Testis (tissue), 3 donors: ENCODE data around the gene NFIA. TPM values are rescaled to one million over a fixed set of nuclear protein-coding genes. Genes with fewer than 3 reads are reported as not detected.

ENCODE experiments used
- DNase-seq: peaks from one replicate; pipeline ENCODE4 v3.0.0-alpha.2; 2019
- H3K27ac ChIP-seq, 2 donors: fragments of 200-600 bp; sonication (generic); one replicate each; pipeline ENCODE4 v1.5.1; 2019
- H3K27me3 ChIP-seq: fragments of 200-600 bp; sonication (generic); one replicate; pipeline ENCODE4 v1.5.1; 2019
- H3K36me3 ChIP-seq: fragments of 200-600 bp; sonication (generic); one replicate; pipeline ENCODE4 v1.5.1; 2017; ENCODE audit warnings: low read depth; ENCODE audit errors: missing control alignments
- H3K4me1 ChIP-seq: fragments of 200-600 bp; sonication (generic); one replicate; pipeline ENCODE4 v1.5.1; 2019
- H3K4me3 ChIP-seq, 2 donors: fragments of 200-600 bp; sonication (generic); one replicate each; pipeline ENCODE4 v1.5.1; 2017 to 2019
- H3K9me3 ChIP-seq: fragments of 200-600 bp; sonication (generic); one replicate; pipeline ENCODE4 v1.5.1; 2017
- POLR2A ChIP-seq: fragments of 450-650 bp; IDR thresholded peaks from one replicate; pipeline ENCODE4 v1.6.1; 2017; ENCODE audit warnings: antibody characterized with exemption, mild to moderate bottlenecking, moderate library complexity
- WGBS, 2 donors: methylation state at CpG; one replicate each; pipeline ENCODE4 v1.1.5; 2018; 5-methylcytosine and 5-hydroxymethylcytosine counted together
- intact Hi-C: fragments of 100-400 bp; cut with DNase I; formaldehyde crosslinking; loops from one replicate; pipeline ENCODE4 v1.15.1; 2023; ENCODE audit warnings: low total_unique reads
- polyA plus RNA-seq: library from polyadenylated mRNA; stranded (reverse); fragments of 350-450 nt; fragmentation: Illumina TruSeq; extraction: RNeasy Lipid Tissue Mini Kit (QIAGEN cat#74804); gene quantifications from one replicate; pipeline ENCODE4 v1.2.3, GENCODE V29; 2014; ENCODE audit warnings: low read depth, low replicate concordance; ENCODE audit not compliant: insufficient read depth
- total RNA-seq, 2 donors: library from RNA; depleted of rRNA; stranded (reverse); fragments of >200 nt; gene quantifications; one replicate each; pipeline ENCODE4 v1.2.3, GENCODE V29; 2016
- TF ChIP-seq, protein P1 (sequence below), 3 experiments: fragments of 450-650 bp in 2 of 3; fragments of 200-600 bp in 1 of 3; sonication (generic) in 1 of 3; IDR thresholded peaks; one replicate each; pipeline ENCODE4 v1.5.1; 2016 to 2019; ENCODE audit warnings: antibody characterized with exemption in 3 of 3, mild to moderate bottlenecking in 2 of 3, moderate library complexity in 1 of 3

The NFIA gene
- total and polyA plus RNA-seq, 3 donors from 2014 or later: 11.6 to 78.9 (median 53.5) TPM

DNA sequence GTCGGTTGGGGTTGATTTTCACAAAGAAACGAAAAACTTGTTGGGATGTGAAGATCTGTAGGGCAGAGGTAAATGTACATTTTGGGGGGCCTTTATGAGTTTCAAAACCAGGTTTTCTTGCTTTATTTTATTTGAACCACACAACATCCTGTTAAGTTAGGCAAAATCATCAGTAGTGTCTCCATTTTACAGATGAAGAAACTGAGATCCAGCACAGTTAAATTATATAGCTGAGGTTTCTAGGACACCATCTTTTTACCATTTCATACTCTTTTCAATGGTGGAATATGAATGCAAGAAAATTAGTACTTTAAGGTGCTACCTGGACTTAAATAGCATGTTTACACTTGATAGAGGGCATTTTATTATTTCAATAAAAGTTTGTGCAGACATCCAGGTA is 187.7 kb downstream of the NFIA start:
- 92 to 100% methylated on average over 2 of the region's 2 CpGs for WGBS, 2 donors
- Histone ChIP-seq H3K27me3 (no peaks in the 10 kb centered on the region), H3K4me3 (no peak overlapping the region), H3K27ac (no peak overlapping the region), H3K4me1 (peaks cover 28% of the 10 kb centered on the region), H3K9me3 (no peaks in the 10 kb centered on the region), H3K36me3 (no peaks in the 10 kb centered on the region)
- no peak for TF ChIP-seq POLR2A
- TF ChIP-seq, protein P1, sequence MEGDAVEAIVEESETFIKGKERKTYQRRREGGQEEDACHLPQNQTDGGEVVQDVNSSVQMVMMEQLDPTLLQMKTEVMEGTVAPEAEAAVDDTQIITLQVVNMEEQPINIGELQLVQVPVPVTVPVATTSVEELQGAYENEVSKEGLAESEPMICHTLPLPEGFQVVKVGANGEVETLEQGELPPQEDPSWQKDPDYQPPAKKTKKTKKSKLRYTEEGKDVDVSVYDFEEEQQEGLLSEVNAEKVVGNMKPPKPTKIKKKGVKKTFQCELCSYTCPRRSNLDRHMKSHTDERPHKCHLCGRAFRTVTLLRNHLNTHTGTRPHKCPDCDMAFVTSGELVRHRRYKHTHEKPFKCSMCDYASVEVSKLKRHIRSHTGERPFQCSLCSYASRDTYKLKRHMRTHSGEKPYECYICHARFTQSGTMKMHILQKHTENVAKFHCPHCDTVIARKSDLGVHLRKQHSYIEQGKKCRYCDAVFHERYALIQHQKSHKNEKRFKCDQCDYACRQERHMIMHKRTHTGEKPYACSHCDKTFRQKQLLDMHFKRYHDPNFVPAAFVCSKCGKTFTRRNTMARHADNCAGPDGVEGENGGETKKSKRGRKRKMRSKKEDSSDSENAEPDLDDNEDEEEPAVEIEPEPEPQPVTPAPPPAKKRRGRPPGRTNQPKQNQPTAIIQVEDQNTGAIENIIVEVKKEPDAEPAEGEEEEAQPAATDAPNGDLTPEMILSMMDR (IDR thresholded peaks at IDR 0.05): no peak
- DNase-seq: no peak
- intact Hi-C loops: no loop called here

DNA sequence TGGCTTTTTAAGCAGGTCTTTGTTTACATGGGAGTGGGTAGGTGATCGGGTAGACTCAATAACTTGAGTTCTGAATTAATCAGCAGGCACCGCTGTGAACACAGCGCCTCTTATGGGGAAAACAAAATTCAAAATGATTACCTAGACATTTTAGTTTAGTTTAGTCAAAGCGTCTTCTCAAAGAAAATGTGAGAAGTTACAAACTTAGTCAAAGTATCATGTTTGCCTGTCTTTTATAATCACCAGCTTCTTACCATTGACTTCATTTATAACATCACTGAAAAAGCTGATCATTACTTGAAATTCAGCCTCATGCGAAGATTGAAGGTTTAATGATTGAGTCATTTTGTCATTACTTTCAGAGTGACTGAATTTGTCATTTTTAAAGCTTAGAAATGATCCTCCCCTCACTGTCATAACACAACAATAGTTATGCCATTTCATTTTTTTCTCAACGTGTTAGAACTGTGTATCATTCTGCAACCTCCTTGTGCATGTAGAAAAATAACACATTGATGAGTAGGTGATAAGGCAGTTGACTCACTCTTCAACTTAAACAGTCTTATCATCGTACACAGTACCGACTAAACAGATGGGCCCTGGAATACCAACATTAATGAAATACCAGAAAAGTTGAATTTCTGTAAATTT is 188.5 kb downstream of the NFIA start:
- Histone ChIP-seq H3K4me3 (no peak overlapping the region), H3K27ac (no peak overlapping the region), H3K4me1 (peaks cover 25% of the 10 kb centered on the region), H3K36me3 (no peaks in the 10 kb centered on the region), H3K9me3 (no peaks in the 10 kb centered on the region), H3K27me3 (no peaks in the 10 kb centered on the region)
- intact Hi-C loops: no loop called here
- TF ChIP-seq POLR2A: no peak
- TF ChIP-seq, protein P1 (IDR thresholded peaks at IDR 0.05): no peak
- no peak for DNase-seq
- WGBS, 2 donors: 68 to 69% methylated on average over 8 of the region's 8 CpGs

DNA sequence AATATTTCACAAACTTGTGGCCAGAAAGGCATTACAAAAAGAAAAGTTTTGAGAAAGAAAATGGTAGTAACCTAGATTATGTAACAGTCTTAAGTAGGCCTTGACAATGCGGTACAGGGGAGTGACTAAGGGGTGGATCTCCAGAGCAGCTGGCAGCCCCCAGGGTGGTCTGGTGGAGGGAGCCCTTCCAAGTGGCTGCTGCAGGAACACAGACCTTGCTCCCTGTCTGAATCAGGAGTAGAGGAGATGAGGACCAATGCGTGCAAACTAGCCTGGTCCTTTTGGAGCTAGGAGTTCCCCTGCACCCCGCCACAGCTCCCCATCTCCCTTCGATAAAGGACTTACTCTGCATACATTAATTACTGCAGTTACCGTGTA is 189.0 kb downstream of the NFIA start:
- H3K27ac ChIP-seq: no peak overlapping the region
- peaks cover 20% of the 10 kb centered on the region for H3K4me1 ChIP-seq
- H3K9me3 ChIP-seq: no peaks in the 10 kb centered on the region
- 67 to 68% methylated on average over 5 of the region's 5 CpGs for WGBS, 2 donors
- no peaks in the 10 kb centered on the region for H3K27me3 ChIP-seq
- DNase-seq: no peak
- TF ChIP-seq POLR2A: no peak
- TF ChIP-seq, protein P1 (IDR thresholded peaks at IDR 0.05): no peak
- no peaks in the 10 kb centered on the region for H3K36me3 ChIP-seq
- intact Hi-C loops: no loop called here
- no peak overlapping the region for H3K4me3 ChIP-seq

DNA sequence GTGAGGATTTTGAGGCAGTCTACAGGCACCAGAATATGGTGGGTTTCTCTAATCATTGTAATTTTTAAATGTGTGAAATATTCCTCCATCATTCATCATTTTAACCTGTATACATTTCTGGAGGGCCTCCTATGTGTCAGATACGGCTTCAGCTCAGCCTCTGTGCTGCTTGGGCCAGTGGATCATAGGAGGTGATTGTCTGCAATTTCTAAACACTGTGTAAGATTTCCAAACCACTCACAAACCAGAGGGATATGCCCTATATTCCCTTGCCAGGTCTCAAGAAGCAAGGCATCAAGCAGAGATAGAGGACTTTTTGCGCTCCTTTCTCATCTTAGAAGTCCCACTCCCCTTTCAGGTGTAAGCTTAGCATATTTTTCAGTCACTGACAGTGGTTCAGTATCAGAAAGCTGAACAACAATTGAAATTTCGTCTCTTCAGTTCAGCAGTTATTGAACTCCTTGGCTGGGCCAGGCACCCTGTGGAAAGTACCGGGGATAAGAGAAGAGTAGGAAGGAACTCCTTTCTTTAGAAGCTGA is 190.9 kb downstream of the NFIA start:
- intact Hi-C loops: no loop called here
- no peak for DNase-seq
- Histone ChIP-seq H3K9me3 (no peaks in the 10 kb centered on the region), H3K36me3 (no peaks in the 10 kb centered on the region), H3K4me3 (no peak overlapping the region), H3K27ac (peak overlapping the region in 1 of 2 donors; percentile 36), H3K4me1 (peaks cover 28% of the 10 kb centered on the region), H3K27me3 (no peaks in the 10 kb centered on the region)
- WGBS, 2 donors: 71 to 80% methylated on average over 4 of the region's 4 CpGs
- TF ChIP-seq, protein P1 (IDR thresholded peaks at IDR 0.05): no peak
- no peak for TF ChIP-seq POLR2A

DNA sequence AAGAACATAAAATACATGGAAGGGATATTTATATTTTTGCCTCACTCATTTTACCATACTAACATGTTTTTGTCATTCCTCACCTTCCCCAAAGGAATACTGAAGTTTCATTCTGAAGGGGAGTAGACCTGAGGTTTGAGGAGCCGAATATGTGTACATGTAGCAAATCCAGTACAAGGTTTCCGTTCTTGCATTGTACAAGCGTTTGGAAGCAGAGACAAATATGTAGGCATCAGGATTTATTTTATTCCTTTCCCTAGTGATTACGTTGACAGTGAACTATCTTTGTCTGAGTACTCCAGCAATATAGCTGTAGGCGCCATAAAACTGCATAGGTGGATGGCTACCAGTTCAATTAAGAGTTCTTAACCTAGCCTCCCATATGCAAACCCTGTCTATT is 191.5 kb downstream of the NFIA start:
- no peak overlapping the region for H3K4me3 ChIP-seq
- H3K36me3 ChIP-seq: no peaks in the 10 kb centered on the region
- 72 to 76% methylated on average over 5 of the region's 5 CpGs for WGBS, 2 donors
- TF ChIP-seq, protein P1 (IDR thresholded peaks at IDR 0.05): no peak
- TF ChIP-seq POLR2A: no peak
- no peaks in the 10 kb centered on the region for H3K27me3 ChIP-seq
- no peak for DNase-seq
- H3K4me1 ChIP-seq: peaks cover 35% of the 10 kb centered on the region
- no peaks in the 10 kb centered on the region for H3K9me3 ChIP-seq
- intact Hi-C loops: no loop called here
- peak overlapping the region in 1 of 2 donors; percentile 36 for H3K27ac ChIP-seq
